Right lobe of liver (tissue), 4 donors: Measurements from ENCODE around the gene ELN.

Experiments
- POLR2A ChIP-seq: fragments of 450-650 bp; IDR thresholded peaks from one replicate; pipeline ENCODE4 v1.6.1; 2017; ENCODE audit warnings: antibody characterized with exemption, mild to moderate bottlenecking
- TF ChIP-seq, protein P1 (sequence below), 4 donors: fragments of 200-600 bp in 3 of 4; fragments of 450-650 bp in 1 of 4; IDR thresholded peaks; one replicate each; pipeline versions ENCODE4 v1.5.1 to v1.8.0; 2016 to 2022; ENCODE audit warnings: antibody characterized with exemption in 4 of 4, mild to moderate bottlenecking in 2 of 4
- donor health status: DM: no; HTN: no; CAD: no.
- donor health status: DM: no; HTN: no; CAD: no.
- donor health status: DM: no; HTN: yes; CAD: no.

GRCh38 chr7:74027683-74028320 is at the start of gene ELN:
- TF ChIP-seq, protein P1, sequence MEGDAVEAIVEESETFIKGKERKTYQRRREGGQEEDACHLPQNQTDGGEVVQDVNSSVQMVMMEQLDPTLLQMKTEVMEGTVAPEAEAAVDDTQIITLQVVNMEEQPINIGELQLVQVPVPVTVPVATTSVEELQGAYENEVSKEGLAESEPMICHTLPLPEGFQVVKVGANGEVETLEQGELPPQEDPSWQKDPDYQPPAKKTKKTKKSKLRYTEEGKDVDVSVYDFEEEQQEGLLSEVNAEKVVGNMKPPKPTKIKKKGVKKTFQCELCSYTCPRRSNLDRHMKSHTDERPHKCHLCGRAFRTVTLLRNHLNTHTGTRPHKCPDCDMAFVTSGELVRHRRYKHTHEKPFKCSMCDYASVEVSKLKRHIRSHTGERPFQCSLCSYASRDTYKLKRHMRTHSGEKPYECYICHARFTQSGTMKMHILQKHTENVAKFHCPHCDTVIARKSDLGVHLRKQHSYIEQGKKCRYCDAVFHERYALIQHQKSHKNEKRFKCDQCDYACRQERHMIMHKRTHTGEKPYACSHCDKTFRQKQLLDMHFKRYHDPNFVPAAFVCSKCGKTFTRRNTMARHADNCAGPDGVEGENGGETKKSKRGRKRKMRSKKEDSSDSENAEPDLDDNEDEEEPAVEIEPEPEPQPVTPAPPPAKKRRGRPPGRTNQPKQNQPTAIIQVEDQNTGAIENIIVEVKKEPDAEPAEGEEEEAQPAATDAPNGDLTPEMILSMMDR (IDR thresholded peaks at IDR 0.05), result no peak
- TF ChIP-seq POLR2A, result no peak
